Measurements from ENCODE around the gene PKN3. TPM values are rescaled to one million over a fixed set of nuclear protein-coding genes. Genes with fewer than 3 reads are reported as not detected.

PKN3 gene
- total RNA-seq, 1 donor from 2014 or later: 4.4 TPM

DNA sequence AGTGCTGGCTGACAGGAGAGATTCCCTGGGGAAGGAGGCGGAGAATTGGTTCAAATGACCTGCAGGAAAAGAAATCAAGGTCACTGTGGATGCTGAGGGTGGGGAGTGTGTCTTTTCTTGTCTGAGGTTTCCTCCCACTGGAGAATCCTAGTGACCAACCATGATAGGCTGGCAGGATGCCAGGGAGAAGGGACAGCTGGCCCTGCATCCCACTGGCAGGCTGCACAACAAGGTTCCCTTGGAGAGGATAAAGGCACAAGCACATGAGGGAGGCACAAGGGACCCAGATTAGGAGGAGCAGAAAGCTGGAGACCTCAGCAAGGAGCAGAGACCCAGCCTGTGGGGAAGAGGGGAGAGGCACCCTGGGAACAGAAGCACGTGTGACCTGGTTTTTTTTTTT, 33.1 kb downstream of the PKN3 start:
- no peaks in the 10 kb centered on the region for H3K27me3 ChIP-seq
- no peak overlapping the region for H3K27ac ChIP-seq
- no peaks in the 10 kb centered on the region for H3K36me3 ChIP-seq
- Mint-ChIP-seq H3K9me3 (no peaks in the 10 kb centered on the region), H3K36me3 (peaks cover 13% of the 10 kb centered on the region), H3K27ac (no peak overlapping the region), H3K4me3 (no peak overlapping the region), H3K27me3 (ENCODE audit: insufficient read depth, low read depth) (no peaks in the 10 kb centered on the region), H3K4me1 (peaks cover 13% of the 10 kb centered on the region)
- H2AFZ ChIP-seq (replicated peaks): no peak overlapping the region
- H3K79me2 ChIP-seq (ENCODE audit: low read depth): no peaks in the 10 kb centered on the region
- H3F3A ChIP-seq (ENCODE audit: low read depth): peaks cover 9% of the 10 kb centered on the region
- H3K9ac ChIP-seq: no peak overlapping the region
- H3K4me3 ChIP-seq: no peak overlapping the region
- no peaks in the 10 kb centered on the region for H4K20me1 ChIP-seq (ENCODE audit: low read depth)
- H3K4me1 ChIP-seq: no peaks in the 10 kb centered on the region
- DNase-seq (ENCODE audit: low spot score): no peak
- no peak overlapping the region for H3K4me2 ChIP-seq
- no peaks in the 10 kb centered on the region for H3K9me3 ChIP-seq (ENCODE audit: low read depth)
- TF ChIP-seq EZH2phosphoT487 (IDR thresholded peaks at IDR 0.05) (no peak), EZH2 (IDR thresholded peaks at IDR 0.05) (no peak)
- TF ChIP-seq, protein P1, sequence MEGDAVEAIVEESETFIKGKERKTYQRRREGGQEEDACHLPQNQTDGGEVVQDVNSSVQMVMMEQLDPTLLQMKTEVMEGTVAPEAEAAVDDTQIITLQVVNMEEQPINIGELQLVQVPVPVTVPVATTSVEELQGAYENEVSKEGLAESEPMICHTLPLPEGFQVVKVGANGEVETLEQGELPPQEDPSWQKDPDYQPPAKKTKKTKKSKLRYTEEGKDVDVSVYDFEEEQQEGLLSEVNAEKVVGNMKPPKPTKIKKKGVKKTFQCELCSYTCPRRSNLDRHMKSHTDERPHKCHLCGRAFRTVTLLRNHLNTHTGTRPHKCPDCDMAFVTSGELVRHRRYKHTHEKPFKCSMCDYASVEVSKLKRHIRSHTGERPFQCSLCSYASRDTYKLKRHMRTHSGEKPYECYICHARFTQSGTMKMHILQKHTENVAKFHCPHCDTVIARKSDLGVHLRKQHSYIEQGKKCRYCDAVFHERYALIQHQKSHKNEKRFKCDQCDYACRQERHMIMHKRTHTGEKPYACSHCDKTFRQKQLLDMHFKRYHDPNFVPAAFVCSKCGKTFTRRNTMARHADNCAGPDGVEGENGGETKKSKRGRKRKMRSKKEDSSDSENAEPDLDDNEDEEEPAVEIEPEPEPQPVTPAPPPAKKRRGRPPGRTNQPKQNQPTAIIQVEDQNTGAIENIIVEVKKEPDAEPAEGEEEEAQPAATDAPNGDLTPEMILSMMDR (IDR thresholded peaks at IDR 0.05): no peak

DNA sequence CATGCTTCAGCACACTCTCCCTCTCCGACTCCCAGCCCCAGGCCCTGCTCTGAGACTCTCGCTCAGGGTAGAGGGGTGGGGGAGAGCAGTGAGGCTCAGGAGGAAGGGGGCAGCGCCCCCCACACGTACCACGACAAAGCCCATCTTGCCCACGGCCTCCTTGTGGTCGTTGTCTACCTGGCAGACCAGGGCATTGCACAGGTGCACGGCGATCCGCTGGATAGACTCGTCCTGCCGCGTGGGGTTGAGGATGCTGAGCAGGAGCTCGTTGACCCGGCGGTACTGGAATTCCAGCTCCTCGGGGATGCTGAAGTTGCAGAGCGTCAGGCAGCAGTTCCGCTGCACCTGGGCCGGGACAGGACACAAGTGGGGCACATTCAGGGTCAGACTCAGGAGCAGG, 40.1 kb downstream of the PKN3 start:
- Histone ChIP-seq H2AFZ (replicated peaks) (no peak overlapping the region), H3K9ac (no peak overlapping the region), H3K4me2 (no peak overlapping the region), H3K9me3 (ENCODE audit: low read depth) (no peaks in the 10 kb centered on the region), H3K36me3 (no peaks in the 10 kb centered on the region), H3K4me3 (no peak overlapping the region), H3K27me3 (no peaks in the 10 kb centered on the region), H3F3A (ENCODE audit: low read depth) (no peaks in the 10 kb centered on the region), H3K4me1 (no peaks in the 10 kb centered on the region), H3K27ac (no peak overlapping the region), H3K79me2 (ENCODE audit: low read depth) (no peaks in the 10 kb centered on the region), H4K20me1 (ENCODE audit: low read depth) (no peaks in the 10 kb centered on the region)
- DNase-seq (ENCODE audit: low spot score): no peak
- TF ChIP-seq, protein P1 (IDR thresholded peaks at IDR 0.05): no peak
- TF ChIP-seq EZH2phosphoT487 (IDR thresholded peaks at IDR 0.05): no peak
- no peak for TF ChIP-seq EZH2 (IDR thresholded peaks at IDR 0.05)
- no peaks in the 10 kb centered on the region for H3K9me3 Mint-ChIP-seq
- peaks cover 3% of the 10 kb centered on the region for H3K27me3 Mint-ChIP-seq (ENCODE audit: insufficient read depth, low read depth)
- H3K4me1 Mint-ChIP-seq: no peaks in the 10 kb centered on the region
- peak overlapping the region; percentile 66 for H3K27ac Mint-ChIP-seq
- H3K4me3 Mint-ChIP-seq: no peak overlapping the region
- H3K36me3 Mint-ChIP-seq: peaks cover 6% of the 10 kb centered on the region

DNA sequence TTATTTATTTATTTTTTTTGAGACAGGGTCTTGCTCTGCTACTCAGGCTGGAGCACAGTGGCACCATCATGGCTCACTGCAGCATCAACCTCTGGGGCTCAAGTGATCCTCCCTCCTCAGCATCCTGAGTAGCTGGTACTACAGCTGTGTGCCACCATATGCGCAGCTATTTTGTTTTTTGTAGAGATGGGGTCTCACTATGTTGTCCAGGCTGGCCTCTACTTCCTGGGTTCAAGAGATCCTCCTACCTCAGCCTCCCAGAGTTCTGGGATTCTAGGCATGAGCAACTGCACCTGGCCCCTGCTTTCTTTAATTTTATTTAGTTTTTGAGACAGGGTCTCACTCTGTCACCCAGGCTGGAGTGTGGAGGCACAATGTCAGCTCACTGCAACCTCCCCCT, 41.1 kb downstream of the PKN3 start:
- Histone ChIP-seq H2AFZ (replicated peaks) (no peak overlapping the region), H3K79me2 (ENCODE audit: low read depth) (no peaks in the 10 kb centered on the region), H3K36me3 (no peaks in the 10 kb centered on the region), H4K20me1 (ENCODE audit: low read depth) (no peaks in the 10 kb centered on the region), H3K27me3 (no peaks in the 10 kb centered on the region), H3K27ac (no peak overlapping the region), H3K9me3 (ENCODE audit: low read depth) (no peaks in the 10 kb centered on the region), H3K4me1 (no peaks in the 10 kb centered on the region), H3K4me3 (no peak overlapping the region), H3F3A (ENCODE audit: low read depth) (no peaks in the 10 kb centered on the region), H3K9ac (no peak overlapping the region), H3K4me2 (no peak overlapping the region)
- peaks cover 3% of the 10 kb centered on the region for H3K27me3 Mint-ChIP-seq (ENCODE audit: insufficient read depth, low read depth)
- H3K4me1 Mint-ChIP-seq: no peaks in the 10 kb centered on the region
- no peak overlapping the region for H3K4me3 Mint-ChIP-seq
- peaks cover 6% of the 10 kb centered on the region for H3K36me3 Mint-ChIP-seq
- H3K9me3 Mint-ChIP-seq: no peaks in the 10 kb centered on the region
- no peak for DNase-seq (ENCODE audit: low spot score)
- TF ChIP-seq EZH2phosphoT487 (IDR thresholded peaks at IDR 0.05): no peak
- TF ChIP-seq EZH2 (IDR thresholded peaks at IDR 0.05): no peak
- TF ChIP-seq, protein P1 (IDR thresholded peaks at IDR 0.05): no peak
- no peak overlapping the region for H3K27ac Mint-ChIP-seq

Data from neural progenitor cell (in vitro differentiated cells).